ENCODE results near the gene DUSP15. TPM values are rescaled to one million over a fixed set of nuclear protein-coding genes. Genes with fewer than 3 reads are reported as not detected.

DUSP15 gene
- total RNA-seq, 1 donor from 2014 or later, result 49.5 TPM

DNA sequence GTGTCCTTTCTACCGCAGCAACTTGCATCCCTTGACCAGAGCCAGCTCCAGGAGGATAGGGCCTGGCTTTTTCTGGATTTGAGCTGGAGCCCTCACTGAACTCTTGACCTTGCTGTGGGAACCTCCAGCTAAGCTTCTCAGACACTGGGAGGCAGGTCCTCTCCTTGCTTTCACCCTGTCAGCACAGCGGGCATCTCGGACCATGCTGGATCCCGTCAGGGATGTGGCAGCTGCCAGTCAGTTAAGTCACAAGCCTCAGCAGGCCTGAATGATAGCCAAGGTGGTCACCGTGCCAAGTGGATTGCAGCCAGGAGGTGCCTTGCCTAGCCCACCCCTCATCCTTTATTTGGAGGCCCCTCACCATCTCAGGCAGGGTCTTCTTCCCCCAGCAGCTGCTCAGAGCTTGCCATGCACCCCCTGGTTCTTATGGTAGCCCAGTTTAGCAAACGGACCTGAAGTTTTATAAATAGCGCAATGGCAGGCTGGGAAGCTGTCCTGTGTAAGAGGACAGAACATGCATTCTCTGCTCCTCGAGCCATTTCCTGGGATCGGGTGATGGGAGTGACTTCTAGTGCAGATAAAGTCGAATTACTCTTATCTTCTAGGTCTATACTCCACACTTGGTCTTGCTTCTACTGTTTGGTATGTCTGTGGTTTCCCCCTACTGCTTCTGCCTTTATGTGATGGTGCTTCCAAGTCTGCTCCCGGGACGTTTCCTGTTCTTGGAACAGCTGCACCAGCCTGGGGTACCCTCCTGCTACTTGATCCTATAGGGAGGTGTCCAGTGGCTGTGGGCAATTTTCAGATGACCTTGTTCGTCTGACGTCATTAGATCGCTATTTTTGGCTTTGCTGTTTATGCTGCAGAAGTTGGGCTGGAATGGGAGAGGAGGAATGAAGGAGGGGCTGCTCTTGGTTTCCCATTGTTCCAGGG lies 58.3 kb downstream of the DUSP15 start:
- ATAC-seq (no peak), DNase-seq (ENCODE audit: low spot score) (no peak)
- intact Hi-C loops (cut with DNase I), result no loop called here

- ATAC-seq (no peak), DNase-seq (ENCODE audit: low spot score) (no peak)
- intact Hi-C loops (cut with DNase I), result no loop called here
Measured at GRCh38 chr20:31811198-31811597, 59.1 kb downstream of the DUSP15 start.

Other genes with a start within 250 kb of the DUSP15 start
- gene COX4I2, start 232.6 kb downstream of the DUSP15 start, total RNA-seq, result 8.3 TPM
- gene BCL2L1, start 147.7 kb downstream of the DUSP15 start, total RNA-seq, result 112 TPM
- gene TPX2, start 131.2 kb downstream of the DUSP15 start, total RNA-seq, result 0.71 TPM
- 0.27 TPM for gene MYLK2, start 51.2 kb downstream of the DUSP15 start, total RNA-seq
- gene FOXS1, start 24.9 kb downstream of the DUSP15 start, total RNA-seq, result 25.0 TPM
- 7.1 TPM for gene TTLL9, start 107 bp upstream of the DUSP15 start, total RNA-seq
- 18.5 TPM for gene PDRG1, start 81.5 kb upstream of the DUSP15 start, total RNA-seq
- gene XKR7, start 97.6 kb upstream of the DUSP15 start, total RNA-seq, result not detected
- gene CCM2L, start 139.9 kb upstream of the DUSP15 start, total RNA-seq, result 11.7 TPM
- 24.0 TPM for gene HCK, start 181.7 kb upstream of the DUSP15 start, total RNA-seq
- 42.9 TPM for gene TM9SF4, start 239.2 kb upstream of the DUSP15 start, total RNA-seq